ENCODE measurements around the gene CATSPERZ. TPM values are rescaled to one million over a fixed set of nuclear protein-coding genes. Genes with fewer than 3 reads are reported as not detected.

CATSPERZ gene
- total RNA-seq, 2 donors from 2014 or later: 0.55 TPM; not detected in 1

GRCh38 chr11:64276653-64277431 is 23.3 kb upstream of the CATSPERZ start:
- Mint-ChIP-seq H3K27ac (no peak overlapping the region), H3K36me3 (no peaks in the 10 kb centered on the region), H3K9me3 (no peaks in the 10 kb centered on the region)
- DNase-seq (ENCODE audit: low spot score in 2 of 2): no peak
- ATAC-seq: no peak

- H3K27ac Mint-ChIP-seq: no peak overlapping the region
- no peaks in the 10 kb centered on the region for H3K36me3 Mint-ChIP-seq
- ATAC-seq: no peak
- no peaks in the 10 kb centered on the region for H3K9me3 Mint-ChIP-seq
- DNase-seq (ENCODE audit: low spot score in 2 of 2): no peak
Observed at GRCh38 chr11:64278576-64279190, 21.5 kb upstream of the CATSPERZ start.

GRCh38 chr11:64281957-64282770 is 18.0 kb upstream of the CATSPERZ start:
- H3K27ac Mint-ChIP-seq: peak overlapping the region in 1 of 2 donors; percentile 31
- no peak for DNase-seq (ENCODE audit: low spot score in 2 of 2)
- ATAC-seq: no peak
- H3K9me3 Mint-ChIP-seq: no peaks in the 10 kb centered on the region
- H3K36me3 Mint-ChIP-seq: no peaks in the 10 kb centered on the region

- H3K27ac Mint-ChIP-seq: no peak overlapping the region
- no peak for DNase-seq (ENCODE audit: low spot score in 2 of 2)
Observed at GRCh38 chr11:64283092-64283491, 17.1 kb upstream of the CATSPERZ start.

GRCh38 chr11:64284048-64284961 is 15.9 kb upstream of the CATSPERZ start, which contains the start of gene BAD:
Gene BAD, minus strand, starts transcription at chr11:64284665. Its CDS starts 297 bp downstream, at chr11:64284368.
- Mint-ChIP-seq H3K27ac (peak within 1 kb of the TSS; percentile 88 to 96), H3K36me3 (no peaks in the 10 kb centered on the region), H3K9me3 (no peaks in the 10 kb centered on the region)
- peak; percentile 93 for ATAC-seq
- DNase-seq (ENCODE audit: low spot score in 2 of 2): peak; percentile 89

More at GRCh38 chr11:64283092-64283491, 17.1 kb upstream of the CATSPERZ start:
- Mint-ChIP-seq H3K9me3 (no peaks in the 10 kb centered on the region), H3K36me3 (no peaks in the 10 kb centered on the region)
- ATAC-seq: no peak

GRCh38 chr11:64284962-64285884 is 14.9 kb upstream of the CATSPERZ start, which contains the start of gene GPR137:
Gene GPR137, plus strand, starts transcription at chr11:64285848. Its CDS starts 677 bp downstream, at chr11:64286525.
- DNase-seq (ENCODE audit: low spot score in 2 of 2) (peak; percentile 92 to 99), ATAC-seq (peak; percentile 69 to 71)
- H3K36me3 Mint-ChIP-seq: no peaks in the 10 kb centered on the region
- H3K9me3 Mint-ChIP-seq: no peaks in the 10 kb centered on the region
- H3K27ac Mint-ChIP-seq: peak within 1 kb of the TSS; percentile 88 to 96

- ATAC-seq (no peak), DNase-seq (ENCODE audit: low spot score in 2 of 2) (peak in 1 of 2 donors; percentile 42)
- H3K27ac Mint-ChIP-seq: peak overlapping the region; percentile 86 to 88
- H3K36me3 Mint-ChIP-seq: peaks cover 5 to 6% of the 10 kb centered on the region in 2 donors
- H3K9me3 Mint-ChIP-seq: no peaks in the 10 kb centered on the region
Observed at GRCh38 chr11:64285885-64286800, 14.0 kb upstream of the CATSPERZ start.

GRCh38 chr11:64286801-64287159 is 13.4 kb upstream of the CATSPERZ start:
- DNase-seq (ENCODE audit: low spot score in 2 of 2): no peak
- Mint-ChIP-seq H3K9me3 (no peaks in the 10 kb centered on the region), H3K36me3 (peaks cover 5 to 6% of the 10 kb centered on the region in 2 donors), H3K27ac (peak overlapping the region in 1 of 2 donors; percentile 76)
- no peak for ATAC-seq

GRCh38 chr11:64287676-64288352 is 12.3 kb upstream of the CATSPERZ start:
- DNase-seq (ENCODE audit: low spot score in 2 of 2) (no peak), ATAC-seq (no peak)
- Mint-ChIP-seq H3K9me3 (no peaks in the 10 kb centered on the region), H3K27ac (no peak overlapping the region), H3K36me3 (peaks cover 5 to 6% of the 10 kb centered on the region in 2 donors)

GRCh38 chr11:64288353-64288750 is 11.8 kb upstream of the CATSPERZ start:
- Mint-ChIP-seq H3K27ac (no peak overlapping the region), H3K36me3 (peaks cover 5 to 6% of the 10 kb centered on the region in 2 donors), H3K9me3 (no peaks in the 10 kb centered on the region)
- no peak for ATAC-seq
- no peak for DNase-seq (ENCODE audit: low spot score in 2 of 2)

GRCh38 chr11:64289002-64289564 is 11.1 kb upstream of the CATSPERZ start:
- no peak overlapping the region for H3K27ac Mint-ChIP-seq
- no peaks in the 10 kb centered on the region for H3K9me3 Mint-ChIP-seq
- H3K36me3 Mint-ChIP-seq: peaks cover 5 to 6% of the 10 kb centered on the region in 2 donors
- ATAC-seq: no peak
- no peak for DNase-seq (ENCODE audit: low spot score in 2 of 2)

- DNase-seq (ENCODE audit: low spot score in 2 of 2) (no peak), ATAC-seq (no peak)
- peaks cover 5 to 6% of the 10 kb centered on the region in 2 donors for H3K36me3 Mint-ChIP-seq
- H3K9me3 Mint-ChIP-seq: no peaks in the 10 kb centered on the region
- H3K27ac Mint-ChIP-seq: no peak overlapping the region
Observed at GRCh38 chr11:64290352-64291261, 9.6 kb upstream of the CATSPERZ start.
